Colonic mucosa (tissue), 4 donors: Measurements from ENCODE around the gene LRP1B. TPM values are rescaled to one million over a fixed set of nuclear protein-coding genes. Genes with fewer than 3 reads are reported as not detected.

ENCODE experiments used
- DNase-seq: peaks from one replicate; pipeline ENCODE4 v3.0.0-alpha.2; 2020
- H3K27ac ChIP-seq: fragments of 200-600 bp; one replicate; pipeline ENCODE4 v1.8.0; 2021
- H3K27me3 ChIP-seq: fragments of 200-600 bp; one replicate; pipeline ENCODE4 v1.8.0; 2021
- H3K36me3 ChIP-seq: fragments of 200-600 bp; one replicate; pipeline ENCODE4 v1.8.0; 2021
- H3K4me1 ChIP-seq: fragments of 200-600 bp; one replicate; pipeline ENCODE4 v1.8.0; 2021; ENCODE audit warnings: mild to moderate bottlenecking
- H3K4me3 ChIP-seq: fragments of 200-600 bp; one replicate; pipeline ENCODE4 v1.8.0; 2021
- H3K9ac ChIP-seq, 2 donors: one replicate each; pipeline ENCODE4 v1.7.0; 2013; ENCODE audit warnings: control low read depth in 2 of 2, low read depth in 2 of 2, low read length in 2 of 2
- H3K9me3 ChIP-seq: fragments of 200-600 bp; one replicate; pipeline ENCODE4 v1.8.0; 2021
- CTCF ChIP-seq: fragments of 200-600 bp; IDR thresholded peaks from one replicate; pipeline ENCODE4 v1.8.0; 2022; ENCODE audit warnings: antibody characterized with exemption, mild to moderate bottlenecking
- intact Hi-C: fragments of 100-400 bp; cut with DNase I; formaldehyde crosslinking; loops from one replicate; pipeline ENCODE4 v1.14.1; 2022
- total RNA-seq, 2 donors: library from RNA; stranded (reverse); fragmentation: NEBNext Ultra II Directional in 1 of 2; extraction: Animal tissue kit (Norgen Biotek cat#: 25700) in 1 of 2; gene quantifications; one replicate each; pipeline ENCODE4 v1.2.1, GENCODE V29; 2021
- donor health status: healthy.
- donor health status: DM: no; HTN: no; CAD: no.
- donor health status: DM: no; HTN: no; CAD: no.

LRP1B gene
- total RNA-seq, 2 donors from 2014 or later, result 0.10 to 0.19 TPM

DNA sequence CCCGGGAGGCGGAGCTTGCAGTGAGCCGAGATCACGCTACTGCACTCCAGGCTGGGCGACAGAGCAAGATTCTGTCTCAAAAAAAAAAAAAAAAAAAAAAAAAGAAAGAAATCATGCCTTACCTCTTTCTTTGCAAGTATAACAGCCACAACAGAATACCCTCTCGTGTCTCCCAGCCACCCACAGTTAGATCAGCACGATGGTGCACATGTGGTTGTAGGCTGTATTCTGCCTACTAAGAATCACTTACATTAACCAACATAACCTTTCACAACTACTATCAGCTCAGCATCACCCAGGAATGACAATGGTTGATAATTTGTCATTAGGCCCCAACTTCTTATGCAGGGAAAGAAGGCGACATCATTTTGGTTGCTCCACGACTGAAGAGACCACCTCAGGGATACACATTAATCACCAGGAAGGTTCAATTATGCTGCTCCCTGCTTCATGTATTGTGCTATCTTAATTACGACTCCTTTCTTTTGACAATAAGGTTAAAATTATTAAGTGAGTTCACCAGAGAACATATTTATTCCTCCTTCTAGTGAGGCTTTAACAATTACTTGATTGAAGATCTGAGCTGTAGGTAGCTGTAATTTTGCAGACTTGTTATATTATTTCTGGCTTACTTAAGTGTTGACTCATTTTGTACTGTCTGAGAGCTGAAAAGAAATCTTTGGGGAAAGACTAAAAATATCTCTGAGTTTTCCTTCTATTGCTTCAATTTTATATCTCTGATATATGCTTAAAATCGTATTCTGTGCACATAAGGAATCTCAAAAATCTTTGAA is 120.1 kb downstream of the LRP1B start:
- H3K9me3 ChIP-seq, result no peaks in the 10 kb centered on the region
- intact Hi-C loops, result no loop called here
- no peaks in the 10 kb centered on the region for H3K36me3 ChIP-seq
- H3K9ac ChIP-seq, result no peak overlapping the region
- DNase-seq, result no peak
- H3K27ac ChIP-seq, result no peak overlapping the region
- H3K4me1 ChIP-seq, result no peaks in the 10 kb centered on the region
- no peak for TF ChIP-seq CTCF
- no peaks in the 10 kb centered on the region for H3K27me3 ChIP-seq
- H3K4me3 ChIP-seq, result no peak overlapping the region

- intact Hi-C loops, result no loop called here
- no peak overlapping the region for H3K4me3 ChIP-seq
Observed at GRCh38 chr2:142008135-142008744, 122.6 kb downstream of the LRP1B start.

GRCh38 chr2:141994066-141994465 is 136.8 kb downstream of the LRP1B start:
- no peak for TF ChIP-seq CTCF
- Histone ChIP-seq H3K9me3 (no peaks in the 10 kb centered on the region), H3K36me3 (no peaks in the 10 kb centered on the region), H3K4me3 (no peak overlapping the region), H3K27ac (no peak overlapping the region), H3K4me1 (no peaks in the 10 kb centered on the region), H3K9ac (no peak overlapping the region), H3K27me3 (no peaks in the 10 kb centered on the region)
- intact Hi-C loops, result no loop called here
- no peak for DNase-seq

More at GRCh38 chr2:142008135-142008744, 122.6 kb downstream of the LRP1B start:
- Histone ChIP-seq H3K36me3 (no peaks in the 10 kb centered on the region), H3K27me3 (no peaks in the 10 kb centered on the region), H3K4me1 (no peaks in the 10 kb centered on the region), H3K27ac (no peak overlapping the region), H3K9ac (no peak overlapping the region), H3K9me3 (no peaks in the 10 kb centered on the region)
- DNase-seq, result no peak
- no peak for TF ChIP-seq CTCF

DNA sequence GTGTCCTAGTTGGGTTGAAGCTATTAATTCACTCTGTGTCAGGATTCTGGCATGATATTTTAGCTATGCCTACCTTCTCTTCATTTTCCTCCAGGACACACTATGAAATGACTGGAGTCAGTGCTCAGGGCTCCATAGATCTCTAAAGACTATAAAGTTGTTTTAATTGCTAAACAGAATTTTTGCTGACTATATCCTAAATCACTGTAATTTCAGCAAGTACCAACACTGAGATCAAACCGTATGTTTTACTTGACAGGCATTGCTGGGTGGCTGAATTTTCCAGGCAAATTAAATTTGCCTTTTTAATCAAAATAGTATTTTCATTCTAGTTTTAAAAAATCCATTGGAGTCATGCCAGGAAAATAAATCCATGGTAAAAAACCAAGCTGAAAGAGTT is 138.1 kb downstream of the LRP1B start:
- DNase-seq, result no peak
- Histone ChIP-seq H3K27me3 (no peaks in the 10 kb centered on the region), H3K27ac (no peak overlapping the region), H3K4me1 (no peaks in the 10 kb centered on the region), H3K36me3 (no peaks in the 10 kb centered on the region), H3K9ac (no peak overlapping the region), H3K4me3 (no peak overlapping the region), H3K9me3 (no peaks in the 10 kb centered on the region)
- TF ChIP-seq CTCF, result no peak
- intact Hi-C loops, result no loop called here

DNA sequence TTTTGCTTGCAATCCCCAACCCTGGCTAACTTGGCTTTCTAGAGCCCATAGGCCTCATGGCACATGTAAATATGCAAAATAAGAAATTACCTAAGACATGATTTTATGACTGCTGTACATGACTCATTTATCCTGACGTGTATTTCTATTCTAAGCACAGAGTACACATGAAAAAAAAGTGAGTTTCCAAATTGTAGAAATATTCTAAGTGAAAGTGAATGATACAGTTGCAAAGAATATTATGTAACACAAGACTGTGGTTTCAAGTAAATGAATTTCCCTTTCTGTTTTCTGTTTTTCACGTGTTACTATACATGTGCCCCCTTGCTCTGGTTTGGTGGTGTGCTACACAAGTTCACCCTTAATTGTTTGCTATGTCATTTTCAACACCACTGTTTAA is 162.4 kb downstream of the LRP1B start:
- no peak for TF ChIP-seq CTCF
- Histone ChIP-seq H3K4me3 (no peak overlapping the region), H3K36me3 (no peaks in the 10 kb centered on the region), H3K9me3 (no peaks in the 10 kb centered on the region), H3K9ac (no peak overlapping the region), H3K27ac (no peak overlapping the region), H3K27me3 (no peaks in the 10 kb centered on the region), H3K4me1 (no peaks in the 10 kb centered on the region)
- intact Hi-C loops, result no loop called here
- DNase-seq, result no peak
